ENCODE data around the gene SPSB3. TPM values are rescaled to one million over a fixed set of nuclear protein-coding genes. Genes with fewer than 3 reads are reported as not detected.
"Not testable (repeated sequence)": the region's sequence is repeated elsewhere in the genome, so short reads cannot be mapped to it uniquely, and the experiment has no call there.

SPSB3 gene
- total RNA-seq, 1 donor from 2014 or later: 40.3 TPM

DNA sequence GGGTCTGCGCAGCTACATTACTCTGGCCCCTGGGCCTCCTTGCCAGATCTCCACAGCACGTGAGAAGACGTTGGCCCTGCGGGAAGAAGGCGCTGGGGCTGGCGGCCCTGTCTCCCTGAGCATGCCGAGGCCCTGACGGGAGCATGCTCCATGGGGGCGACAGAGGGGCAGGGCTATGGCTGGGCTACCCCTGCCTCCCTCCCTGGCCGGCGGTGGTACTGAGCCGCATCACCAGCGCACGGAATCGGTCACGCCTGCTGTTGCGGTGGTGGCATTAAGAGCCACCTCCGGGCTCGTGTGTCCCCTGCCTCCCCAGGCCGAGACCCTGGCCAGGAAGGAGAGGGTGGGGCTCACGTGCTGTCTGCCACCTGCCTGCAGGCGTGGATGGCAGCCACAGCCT lies 48.2 kb downstream of the SPSB3 start:
- no peaks in the 10 kb centered on the region for H3K4me1 Mint-ChIP-seq
- H3K9me3 Mint-ChIP-seq: no peaks in the 10 kb centered on the region
- CTCF ChIA-PET: no interaction called here

GRCh38 chr16:1732551-1732987 lies 49.8 kb downstream of the SPSB3 start:
- H3K9me3 Mint-ChIP-seq; H3K27me3 Mint-ChIP-seq; ATAC-seq (ENCODE audit: low read depth); POLR2A ChIA-PET; H3K27ac Mint-ChIP-seq; intact Hi-C loops (cut with micrococcal nuclease); H3K4me1 Mint-ChIP-seq; DNase-seq; H3K4me3 Mint-ChIP-seq: not testable (repeated sequence)
- CTCF ChIA-PET: interaction anchor here (1.7 kb wide), 1 partner anchor 9 kb away, joined by 7 read pairs; no protein-coding TSS in a partner anchor
- peaks cover 51% of the 10 kb centered on the region for H3K36me3 Mint-ChIP-seq (ENCODE audit: low read depth)

More for the DNA sequence above, 48.2 kb downstream of the SPSB3 start:
- DNase-seq: no peak
- POLR2A ChIA-PET: no interaction called here
- H3K27ac Mint-ChIP-seq: no peak overlapping the region
- TF ChIP-seq, protein P1, sequence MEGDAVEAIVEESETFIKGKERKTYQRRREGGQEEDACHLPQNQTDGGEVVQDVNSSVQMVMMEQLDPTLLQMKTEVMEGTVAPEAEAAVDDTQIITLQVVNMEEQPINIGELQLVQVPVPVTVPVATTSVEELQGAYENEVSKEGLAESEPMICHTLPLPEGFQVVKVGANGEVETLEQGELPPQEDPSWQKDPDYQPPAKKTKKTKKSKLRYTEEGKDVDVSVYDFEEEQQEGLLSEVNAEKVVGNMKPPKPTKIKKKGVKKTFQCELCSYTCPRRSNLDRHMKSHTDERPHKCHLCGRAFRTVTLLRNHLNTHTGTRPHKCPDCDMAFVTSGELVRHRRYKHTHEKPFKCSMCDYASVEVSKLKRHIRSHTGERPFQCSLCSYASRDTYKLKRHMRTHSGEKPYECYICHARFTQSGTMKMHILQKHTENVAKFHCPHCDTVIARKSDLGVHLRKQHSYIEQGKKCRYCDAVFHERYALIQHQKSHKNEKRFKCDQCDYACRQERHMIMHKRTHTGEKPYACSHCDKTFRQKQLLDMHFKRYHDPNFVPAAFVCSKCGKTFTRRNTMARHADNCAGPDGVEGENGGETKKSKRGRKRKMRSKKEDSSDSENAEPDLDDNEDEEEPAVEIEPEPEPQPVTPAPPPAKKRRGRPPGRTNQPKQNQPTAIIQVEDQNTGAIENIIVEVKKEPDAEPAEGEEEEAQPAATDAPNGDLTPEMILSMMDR (IDR thresholded peaks at IDR 0.05): no peak
- intact Hi-C loops (cut with micrococcal nuclease): no loop called here
- no peaks in the 10 kb centered on the region for H3K27me3 Mint-ChIP-seq
- peaks cover 37% of the 10 kb centered on the region for H3K36me3 Mint-ChIP-seq (ENCODE audit: low read depth)
- ATAC-seq (ENCODE audit: low read depth): no peak
- no peak overlapping the region for H3K4me3 Mint-ChIP-seq

DNA sequence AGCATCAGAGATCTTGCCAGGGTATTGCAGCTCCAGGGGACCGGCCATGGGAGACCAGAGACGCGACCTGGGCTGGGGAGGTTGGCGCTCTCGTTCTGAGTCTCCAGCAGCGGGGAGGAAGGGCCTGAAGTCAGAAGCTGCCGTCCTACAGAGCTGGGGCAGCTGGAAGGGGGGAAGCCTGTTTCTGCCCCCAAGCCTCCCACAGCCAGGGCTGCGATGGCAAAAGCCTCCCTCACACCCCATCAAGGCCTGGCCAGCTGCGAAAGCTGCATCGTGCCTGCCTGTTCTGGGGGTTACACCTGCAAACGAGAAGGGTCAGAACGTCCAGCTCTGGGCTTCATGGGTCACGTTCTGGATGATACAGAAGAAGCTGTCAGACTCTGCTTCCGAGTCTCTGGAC lies 50.3 kb downstream of the SPSB3 start:
- Mint-ChIP-seq H3K9me3 (no peaks in the 10 kb centered on the region), H3K36me3 (ENCODE audit: low read depth) (peaks cover 56% of the 10 kb centered on the region), H3K4me3 (no peak overlapping the region), H3K27ac (no peak overlapping the region), H3K27me3 (no peaks in the 10 kb centered on the region), H3K4me1 (peaks cover 6% of the 10 kb centered on the region)
- CTCF ChIA-PET: interaction anchor here (1.7 kb wide), 1 partner anchor 8 kb away, joined by 7 read pairs; no protein-coding TSS in a partner anchor
- intact Hi-C loops (cut with micrococcal nuclease): no loop called here
- POLR2A ChIA-PET: no interaction called here
- TF ChIP-seq, protein P1 (IDR thresholded peaks at IDR 0.05): no peak
- DNase-seq (no peak), ATAC-seq (ENCODE audit: low read depth) (no peak)

- H3K9me3 Mint-ChIP-seq: no peaks in the 10 kb centered on the region
- H3K27me3 Mint-ChIP-seq: no peaks in the 10 kb centered on the region
- DNase-seq: no peak
- TF ChIP-seq, protein P1 (IDR thresholded peaks at IDR 0.05): no peak
- H3K4me1 Mint-ChIP-seq: peaks cover 9% of the 10 kb centered on the region
- H3K36me3 Mint-ChIP-seq (ENCODE audit: low read depth): peaks cover 60% of the 10 kb centered on the region
- ChIA-PET CTCF (no interaction called here), POLR2A (no interaction called here)
- intact Hi-C loops (cut with micrococcal nuclease): no loop called here
- H3K4me3 Mint-ChIP-seq: no peak overlapping the region
- no peak for ATAC-seq (ENCODE audit: low read depth)
- no peak overlapping the region for H3K27ac Mint-ChIP-seq
These were observed 50.8 kb downstream of the SPSB3 start for GRCh38 chr16:1731603-1732002.

DNA sequence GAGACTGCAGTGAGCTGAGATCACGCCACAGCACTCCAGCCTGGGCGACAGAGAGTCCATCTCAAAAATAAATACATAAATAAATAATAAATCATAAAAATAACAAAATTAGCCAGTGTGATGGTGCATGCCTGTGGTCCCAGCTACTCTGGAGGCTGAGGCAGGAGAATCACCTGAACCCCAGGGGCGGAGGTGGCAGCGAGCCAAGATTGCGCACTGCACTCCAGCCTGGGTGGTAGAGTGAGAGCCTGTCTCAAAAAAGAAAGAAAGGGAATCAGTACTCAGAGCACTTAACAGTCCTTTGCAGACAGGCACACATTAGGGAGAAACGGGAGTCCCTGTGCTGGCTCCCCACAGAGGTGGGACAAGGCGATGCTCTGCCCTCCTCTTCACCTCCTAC lies 51.3 kb downstream of the SPSB3 start:
- no peak for DNase-seq
- H3K27me3 Mint-ChIP-seq: no peaks in the 10 kb centered on the region
- no peak overlapping the region for H3K27ac Mint-ChIP-seq
- POLR2A ChIA-PET: no interaction called here
- TF ChIP-seq, protein P1 (IDR thresholded peaks at IDR 0.05): no peak
- ATAC-seq (ENCODE audit: low read depth): no peak
- no peaks in the 10 kb centered on the region for H3K9me3 Mint-ChIP-seq
- intact Hi-C loops (cut with micrococcal nuclease): no loop called here
- H3K4me3 Mint-ChIP-seq: no peak overlapping the region
- CTCF ChIA-PET: no interaction called here
- peaks cover 65% of the 10 kb centered on the region for H3K36me3 Mint-ChIP-seq (ENCODE audit: low read depth)
- H3K4me1 Mint-ChIP-seq: peaks cover 13% of the 10 kb centered on the region

- intact Hi-C loops (cut with micrococcal nuclease): no loop called here
- no peaks in the 10 kb centered on the region for H3K9me3 Mint-ChIP-seq
- POLR2A ChIA-PET: interaction anchor here (0.7 kb wide), 1 partner anchor 130 kb away, joined by 12 read pairs; no protein-coding TSS in a partner anchor
- no peak overlapping the region for H3K4me3 Mint-ChIP-seq
- TF ChIP-seq, protein P1 (IDR thresholded peaks at IDR 0.05): no peak
- no peak for DNase-seq
- H3K36me3 Mint-ChIP-seq (ENCODE audit: low read depth): peaks cover 68% of the 10 kb centered on the region
- H3K27me3 Mint-ChIP-seq: no peaks in the 10 kb centered on the region
- H3K27ac Mint-ChIP-seq: no peak overlapping the region
- no peak for ATAC-seq (ENCODE audit: low read depth)
- peaks cover 25% of the 10 kb centered on the region for H3K4me1 Mint-ChIP-seq
- CTCF ChIA-PET: no interaction called here
These were observed 52.9 kb downstream of the SPSB3 start for GRCh38 chr16:1729445-1729844.

All from activated B cell treated with CpG ODN at 0.5 μM for 24 hours (primary cell).